ENCODE measurements around the gene R3HDML.

Gene R3HDML

DNA sequence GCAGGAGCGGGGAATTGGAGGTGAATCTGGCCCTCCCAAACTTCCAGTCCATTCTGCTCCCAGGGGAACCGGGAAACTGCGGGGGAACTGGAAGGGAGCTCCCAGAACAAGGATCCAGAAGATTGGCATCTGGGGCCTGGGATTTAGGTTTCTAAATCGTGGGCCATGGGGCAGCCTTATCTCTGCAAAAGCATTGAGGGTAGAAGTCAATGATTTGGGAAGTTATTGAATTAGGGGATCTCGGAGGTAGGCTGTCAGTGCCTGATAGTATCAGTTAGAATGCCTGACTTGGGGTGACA is 63.8 kb downstream of the R3HDML start:
- DNase-seq: no peak

Measured in nucleus accumbens (tissue), 56 donors.